LNCaP clone FGC (cell line): Measurements from ENCODE around the gene CFAP43.

ENCODE experiments used
- DNase-seq: peaks from one replicate; pipeline ENCODE4 v3.0.0-alpha.2; 2011; ENCODE audit warnings: low read depth
- H3K4me3 ChIP-seq: 2 replicates; pipeline ENCODE4 v1.5.1; 2011; ENCODE audit warnings: mild to moderate bottlenecking, low read depth, low read length, control low read depth
- TF ChIP-seq, protein P1 (sequence below): IDR thresholded peaks from 2 replicates; pipeline ENCODE4 v1.5.1; 2012; ENCODE audit warnings: mild to moderate bottlenecking; ENCODE audit not compliant: control insufficient read depth, insufficient read depth; ENCODE audit errors: extremely low read depth

CFAP43 gene

DNA sequence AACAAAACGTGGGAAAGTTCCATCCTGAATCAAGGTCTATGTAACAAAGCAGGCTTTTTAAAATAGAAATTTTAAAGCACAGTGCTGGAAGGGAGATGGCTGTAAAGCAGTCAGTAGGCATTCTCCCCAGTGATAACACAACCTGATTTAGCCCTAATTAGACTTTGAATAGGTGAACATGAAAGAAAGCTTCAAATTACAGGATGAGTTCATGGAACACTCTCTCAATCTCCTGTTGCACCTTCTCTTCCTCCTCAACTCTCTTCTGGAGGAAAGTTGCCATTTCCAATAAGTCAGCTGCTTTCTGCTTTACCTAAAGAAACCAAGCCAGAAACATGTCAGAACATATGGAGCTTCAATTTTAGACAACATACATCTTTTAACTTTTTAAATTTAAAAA is 90.1 kb downstream of the CFAP43 start:
- DNase-seq, result no peak
- TF ChIP-seq, protein P1, sequence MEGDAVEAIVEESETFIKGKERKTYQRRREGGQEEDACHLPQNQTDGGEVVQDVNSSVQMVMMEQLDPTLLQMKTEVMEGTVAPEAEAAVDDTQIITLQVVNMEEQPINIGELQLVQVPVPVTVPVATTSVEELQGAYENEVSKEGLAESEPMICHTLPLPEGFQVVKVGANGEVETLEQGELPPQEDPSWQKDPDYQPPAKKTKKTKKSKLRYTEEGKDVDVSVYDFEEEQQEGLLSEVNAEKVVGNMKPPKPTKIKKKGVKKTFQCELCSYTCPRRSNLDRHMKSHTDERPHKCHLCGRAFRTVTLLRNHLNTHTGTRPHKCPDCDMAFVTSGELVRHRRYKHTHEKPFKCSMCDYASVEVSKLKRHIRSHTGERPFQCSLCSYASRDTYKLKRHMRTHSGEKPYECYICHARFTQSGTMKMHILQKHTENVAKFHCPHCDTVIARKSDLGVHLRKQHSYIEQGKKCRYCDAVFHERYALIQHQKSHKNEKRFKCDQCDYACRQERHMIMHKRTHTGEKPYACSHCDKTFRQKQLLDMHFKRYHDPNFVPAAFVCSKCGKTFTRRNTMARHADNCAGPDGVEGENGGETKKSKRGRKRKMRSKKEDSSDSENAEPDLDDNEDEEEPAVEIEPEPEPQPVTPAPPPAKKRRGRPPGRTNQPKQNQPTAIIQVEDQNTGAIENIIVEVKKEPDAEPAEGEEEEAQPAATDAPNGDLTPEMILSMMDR, result no peak
- no peak overlapping the region for H3K4me3 ChIP-seq

DNA sequence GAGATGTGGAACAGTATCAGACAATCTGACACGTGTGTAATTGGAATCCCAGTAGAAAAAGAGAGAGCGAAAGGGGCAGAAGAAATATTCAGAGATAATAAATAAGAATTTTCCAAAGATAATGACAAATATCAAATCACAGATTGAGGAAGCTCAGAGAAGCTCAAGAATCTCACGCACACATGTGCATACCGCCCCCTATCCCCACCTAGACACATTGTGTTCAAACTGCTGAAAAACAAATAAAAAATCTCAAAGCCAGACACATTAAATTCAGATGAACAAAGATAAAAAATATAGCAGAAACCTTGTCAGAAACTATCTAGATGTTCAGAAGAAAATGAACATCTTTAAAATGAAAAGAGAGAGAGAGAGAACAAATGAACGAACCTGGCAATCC is 92.9 kb downstream of the CFAP43 start:
- TF ChIP-seq, protein P1, result peak; percentile 24; the same call in 1 of the 2 replicates
- DNase-seq, result no peak
- H3K4me3 ChIP-seq, result no peak overlapping the region

DNA sequence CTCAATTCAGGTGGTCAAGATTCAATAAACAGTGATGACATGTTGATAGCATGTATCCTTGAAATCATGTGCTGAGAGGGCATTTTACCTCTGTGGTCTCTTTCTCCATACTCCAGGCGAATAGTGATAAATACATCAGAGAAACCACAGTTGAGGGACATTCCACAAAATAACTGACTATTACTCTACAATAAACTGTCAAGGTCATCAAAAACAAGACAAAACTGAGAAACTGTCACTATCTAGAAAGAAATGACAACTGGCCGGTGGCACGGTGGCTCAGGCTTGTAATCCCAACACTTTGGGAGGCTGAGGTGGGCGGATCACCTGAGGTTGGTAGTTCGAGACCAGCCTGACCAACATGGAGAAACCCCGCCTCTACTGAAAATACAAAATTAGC is 94.0 kb downstream of the CFAP43 start:
- H3K4me3 ChIP-seq, result no peak overlapping the region
- TF ChIP-seq, protein P1, result no peak
- DNase-seq, result no peak

DNA sequence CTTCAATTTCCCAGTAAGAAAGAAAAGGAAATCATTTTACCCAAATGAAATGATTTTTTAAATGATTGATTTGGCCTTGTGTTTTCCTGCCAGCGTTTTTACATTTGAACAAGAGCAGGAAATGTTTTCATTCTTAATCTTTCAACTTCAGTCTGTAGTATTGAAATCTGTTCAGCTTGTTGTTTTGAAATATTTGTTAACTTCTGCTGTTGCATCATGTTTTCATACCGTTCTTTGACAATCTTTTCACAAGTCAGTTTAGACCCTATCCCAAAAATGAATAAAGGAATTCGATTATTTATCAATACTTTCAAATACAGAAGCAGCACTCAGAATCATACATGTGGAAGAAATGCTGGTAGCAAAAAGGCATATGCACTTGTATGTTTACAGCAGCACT is 102.1 kb downstream of the CFAP43 start:
- TF ChIP-seq, protein P1, result no peak

DNA sequence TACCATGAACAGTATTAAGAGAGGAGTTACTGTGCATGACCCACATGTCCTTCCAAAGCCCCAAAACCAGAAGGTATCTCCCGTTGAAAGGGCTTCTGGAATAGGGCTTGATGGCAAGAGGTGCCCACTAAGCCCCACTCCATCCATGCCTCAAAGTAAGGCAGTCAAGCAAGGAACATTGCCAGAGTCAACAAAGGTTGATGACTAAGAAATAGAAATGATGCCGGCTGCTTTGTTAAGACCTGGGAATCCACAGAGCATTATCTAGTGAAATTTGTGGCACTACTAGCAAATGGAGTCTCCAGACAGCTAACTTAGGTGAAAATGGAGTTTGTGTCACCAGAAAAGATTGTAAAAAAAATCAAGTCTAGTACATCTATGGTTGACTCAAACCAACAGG is 104.0 kb downstream of the CFAP43 start:
- DNase-seq, result no peak
- no peak overlapping the region for H3K4me3 ChIP-seq
- TF ChIP-seq, protein P1, result no peak

More for the DNA sequence above, 102.1 kb downstream of the CFAP43 start:
- no peak for DNase-seq
- no peak overlapping the region for H3K4me3 ChIP-seq

DNA sequence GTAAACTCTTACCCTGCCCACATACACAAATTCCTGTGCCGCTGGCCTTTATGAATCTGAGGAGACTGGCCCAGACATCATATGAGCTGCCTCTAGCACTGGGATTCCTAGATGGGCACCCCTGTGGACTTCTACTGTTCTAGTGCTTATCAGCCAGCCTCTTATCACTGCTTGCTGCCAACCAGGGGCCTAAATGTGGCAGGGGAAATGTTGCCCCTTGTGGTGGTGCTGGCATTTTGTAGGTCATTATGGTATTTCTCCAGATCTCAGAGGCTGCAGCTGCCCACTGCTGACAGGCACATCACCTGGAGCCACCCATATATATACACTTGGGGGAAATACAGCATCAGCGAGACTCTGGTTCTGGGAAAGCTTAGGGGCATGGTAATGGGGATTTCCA is 104.8 kb downstream of the CFAP43 start:
- no peak for DNase-seq

DNA sequence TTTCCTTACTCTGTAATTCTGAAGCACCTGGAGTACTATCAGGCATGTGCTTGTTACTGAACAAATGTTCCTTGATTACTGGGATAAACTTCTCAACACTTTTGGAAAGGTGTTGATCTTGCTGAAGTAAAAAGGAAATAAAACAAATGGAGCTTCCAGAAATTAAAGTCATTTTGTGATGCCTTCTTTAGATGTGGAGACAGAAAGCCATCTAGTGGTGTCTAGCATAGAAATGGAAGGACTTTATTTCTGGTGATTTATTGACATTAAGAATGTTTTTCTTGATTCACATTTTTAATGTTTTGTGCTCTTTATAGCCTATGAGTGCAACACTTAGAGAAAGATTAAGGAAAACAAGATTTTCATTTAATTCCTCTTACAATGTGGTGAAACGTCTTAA is 108.8 kb downstream of the CFAP43 start:
- TF ChIP-seq, protein P1, result peak; percentile 37; the same call in 1 of the 2 replicates
- no peak for DNase-seq
- no peak overlapping the region for H3K4me3 ChIP-seq

More for the DNA sequence above, 104.8 kb downstream of the CFAP43 start:
- H3K4me3 ChIP-seq, result no peak overlapping the region
- TF ChIP-seq, protein P1, result peak; percentile 30; the same call in 1 of the 2 replicates
